SK-N-SH treated with all-trans-retinoic acid at 6 μM for 48 hours (cell line): ENCODE data around the gene MIPOL1.

Experiments
- ATAC-seq: fragments of 200-7000 bp; cut with Tn5 transposase; 3 replicates; pipeline ENCODE4 v1.9.1; 2020; ENCODE audit warnings: mild to moderate bottlenecking, moderate library complexity
- BACH2 ChIP-seq: fragments of 250-450 bp; sonication (Bioruptor Pico); IDR thresholded peaks from 2 replicates; pipeline ENCODE4 v1.9.0; 2021; ENCODE audit warnings: mild to moderate bottlenecking, borderline replicate concordance
- CREB5 ChIP-seq: fragments of 250-450 bp; sonication (Bioruptor Pico); IDR thresholded peaks from 2 replicates; pipeline ENCODE4 v1.5.1; 2020; ENCODE audit warnings: low read depth, mild to moderate bottlenecking, moderate library complexity
- CSDC2 ChIP-seq: fragments of 250-450 bp; sonication (Bioruptor Pico); IDR thresholded peaks from 2 replicates; pipeline ENCODE4 v1.5.0; 2020; ENCODE audit warnings: mild to moderate bottlenecking, moderate library complexity
- CSRNP3 ChIP-seq: fragments of 250-450 bp; sonication (Bioruptor Pico); IDR thresholded peaks from 2 replicates; pipeline ENCODE4 v1.5.1; 2021; ENCODE audit warnings: mild to moderate bottlenecking, moderate library complexity
- ESRRG ChIP-seq: fragments of 250-450 bp; sonication (Bioruptor Pico); IDR thresholded peaks from 2 replicates; pipeline ENCODE4 v1.6.1; 2021; ENCODE audit warnings: mild to moderate bottlenecking
- GLIS3 ChIP-seq: fragments of 250-450 bp; sonication (Bioruptor Pico); IDR thresholded peaks from 2 replicates; pipeline ENCODE4 v1.5.0; 2020; ENCODE audit warnings: mild to moderate bottlenecking, moderate library complexity
- ISL1 ChIP-seq: fragments of 250-450 bp; sonication (Bioruptor Pico); IDR thresholded peaks from 2 replicates; pipeline ENCODE4 v2.1.2; 2022; ENCODE audit warnings: mild to moderate bottlenecking, moderate library complexity
- OSR1 ChIP-seq: fragments of 250-450 bp; sonication (Bioruptor Pico); IDR thresholded peaks from 2 replicates; pipeline ENCODE4 v1.8.0; 2022; ENCODE audit warnings: moderate library complexity, mild to moderate bottlenecking, inconsistent platforms
- RARB ChIP-seq: fragments of 250-450 bp; sonication (Bioruptor Pico); IDR thresholded peaks from 2 replicates; pipeline ENCODE4 v1.8.0; 2021; ENCODE audit warnings: mild to moderate bottlenecking, moderate library complexity
- TCF4 ChIP-seq: fragments of 250-450 bp; sonication (Bioruptor Pico); IDR thresholded peaks from 2 replicates; pipeline ENCODE4 v1.8.0; 2021; ENCODE audit warnings: mild to moderate bottlenecking, moderate library complexity, borderline replicate concordance
- TOX ChIP-seq: fragments of 250-450 bp; sonication (Bioruptor Pico); IDR thresholded peaks from 2 replicates; pipeline ENCODE4 v1.8.0; 2021; ENCODE audit warnings: mild to moderate bottlenecking, moderate library complexity, borderline replicate concordance
- ZC3H10 ChIP-seq: fragments of 250-450 bp; sonication (Bioruptor Pico); IDR thresholded peaks from 2 replicates; pipeline ENCODE4 v1.5.1; 2021; ENCODE audit warnings: mild to moderate bottlenecking, moderate library complexity
- ZFP30 ChIP-seq: fragments of 450-650 bp; formaldehyde crosslinking; IDR thresholded peaks from 2 replicates; pipeline ENCODE4 v1.5.0; 2022; ENCODE audit warnings: mild to moderate bottlenecking, moderate library complexity
- ZNF565 ChIP-seq: fragments of 450-650 bp; formaldehyde crosslinking; conservative IDR thresholded peaks from 2 replicates; pipeline ENCODE4 v1.5.0; 2020; ENCODE audit warnings: low read depth, mild to moderate bottlenecking, moderate library complexity
- ZNF8 ChIP-seq: fragments of 450-650 bp; formaldehyde crosslinking; IDR thresholded peaks from 2 replicates; pipeline ENCODE4 v1.5.0; 2020; ENCODE audit warnings: mild to moderate bottlenecking, moderate library complexity
- TF ChIP-seq, protein P1 (sequence below): fragments of 250-450 bp; sonication (Bioruptor Pico); IDR thresholded peaks from 2 replicates; pipeline ENCODE4 v1.5.0; 2020; ENCODE audit warnings: mild to moderate bottlenecking, moderate library complexity
- TF ChIP-seq, protein P2 (sequence below): fragments of 250-450 bp; sonication (Bioruptor Pico); IDR thresholded peaks from 2 replicates; pipeline ENCODE4 v1.8.0; 2020; ENCODE audit warnings: mild to moderate bottlenecking, moderate library complexity, borderline replicate concordance
- TF ChIP-seq, protein P3 (sequence below): fragments of 250-450 bp; sonication (Bioruptor Pico); IDR thresholded peaks from 2 replicates; pipeline ENCODE4 v1.8.0; 2021; ENCODE audit warnings: low read depth, mild to moderate bottlenecking, moderate library complexity, borderline replicate concordance

MIPOL1 gene

GRCh38 chr14:37585971-37586796 is 388.4 kb downstream of the MIPOL1 start (continued):
- TF ChIP-seq, protein P1, sequence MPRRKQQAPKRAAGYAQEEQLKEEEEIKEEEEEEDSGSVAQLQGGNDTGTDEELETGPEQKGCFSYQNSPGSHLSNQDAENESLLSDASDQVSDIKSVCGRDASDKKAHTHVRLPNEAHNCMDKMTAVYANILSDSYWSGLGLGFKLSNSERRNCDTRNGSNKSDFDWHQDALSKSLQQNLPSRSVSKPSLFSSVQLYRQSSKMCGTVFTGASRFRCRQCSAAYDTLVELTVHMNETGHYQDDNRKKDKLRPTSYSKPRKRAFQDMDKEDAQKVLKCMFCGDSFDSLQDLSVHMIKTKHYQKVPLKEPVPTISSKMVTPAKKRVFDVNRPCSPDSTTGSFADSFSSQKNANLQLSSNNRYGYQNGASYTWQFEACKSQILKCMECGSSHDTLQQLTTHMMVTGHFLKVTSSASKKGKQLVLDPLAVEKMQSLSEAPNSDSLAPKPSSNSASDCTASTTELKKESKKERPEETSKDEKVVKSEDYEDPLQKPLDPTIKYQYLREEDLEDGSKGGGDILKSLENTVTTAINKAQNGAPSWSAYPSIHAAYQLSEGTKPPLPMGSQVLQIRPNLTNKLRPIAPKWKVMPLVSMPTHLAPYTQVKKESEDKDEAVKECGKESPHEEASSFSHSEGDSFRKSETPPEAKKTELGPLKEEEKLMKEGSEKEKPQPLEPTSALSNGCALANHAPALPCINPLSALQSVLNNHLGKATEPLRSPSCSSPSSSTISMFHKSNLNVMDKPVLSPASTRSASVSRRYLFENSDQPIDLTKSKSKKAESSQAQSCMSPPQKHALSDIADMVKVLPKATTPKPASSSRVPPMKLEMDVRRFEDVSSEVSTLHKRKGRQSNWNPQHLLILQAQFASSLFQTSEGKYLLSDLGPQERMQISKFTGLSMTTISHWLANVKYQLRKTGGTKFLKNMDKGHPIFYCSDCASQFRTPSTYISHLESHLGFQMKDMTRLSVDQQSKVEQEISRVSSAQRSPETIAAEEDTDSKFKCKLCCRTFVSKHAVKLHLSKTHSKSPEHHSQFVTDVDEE (CRISPR knock-in tag) = no peak
- TF ChIP-seq ZC3H10 (CRISPR knock-in tag) (no peak), ZNF565 (CRISPR knock-in tag) (no peak), ESRRG (CRISPR knock-in tag) (no peak)

- no peak for TF ChIP-seq CSDC2
- no peak for TF ChIP-seq BACH2
- no peak for TF ChIP-seq GLIS3 (CRISPR knock-in tag)
- TF ChIP-seq, all 23 proteins: peak for 0
- no peak for ATAC-seq
Measured at GRCh38 chr14:37586797-37587130, 389.0 kb downstream of the MIPOL1 start.

DNA sequence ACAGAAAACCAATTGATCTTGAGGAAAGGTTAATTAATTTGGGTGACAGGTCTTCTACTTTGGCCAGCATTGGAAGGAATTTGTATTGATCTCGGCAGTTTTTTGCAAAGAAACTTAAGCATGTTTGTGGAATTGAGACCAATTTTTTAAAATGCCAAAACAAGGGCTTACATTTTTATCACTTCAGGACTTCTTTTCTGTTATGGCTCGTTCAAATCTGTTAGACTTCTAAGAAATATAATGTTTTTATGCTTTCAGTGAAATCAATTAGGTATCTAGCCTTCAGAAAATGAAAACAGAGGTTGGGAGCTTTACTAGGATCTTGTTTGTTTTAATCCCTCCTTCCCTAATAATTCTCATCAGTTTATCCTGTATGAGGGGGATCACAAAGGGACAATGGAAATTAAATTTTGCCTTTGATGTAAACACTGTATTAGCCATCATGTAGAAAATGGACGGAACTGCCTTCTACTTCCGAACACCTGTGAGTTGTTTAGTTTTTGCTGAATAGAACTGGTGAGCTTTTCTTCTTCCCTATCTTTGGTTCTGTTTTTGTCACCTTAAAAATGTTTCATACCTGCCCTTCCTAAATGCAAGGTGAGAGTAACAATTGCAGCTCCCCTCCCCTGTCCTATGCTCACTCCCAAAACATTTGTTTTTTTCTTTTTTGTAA is 389.5 kb downstream of the MIPOL1 start:
- TF ChIP-seq ZFP30 (no peak), TCF4 (CRISPR knock-in tag) (no peak), ESRRG (CRISPR knock-in tag) (no peak), RARB (CRISPR knock-in tag) (no peak), TOX (CRISPR knock-in tag) (no peak), BACH2 (no peak), OSR1 (CRISPR knock-in tag) (no peak), ZNF565 (CRISPR knock-in tag) (no peak), CREB5 (CRISPR knock-in tag) (no peak), ZNF8 (no peak), ISL1 (CRISPR knock-in tag) (no peak), CSRNP3 (CRISPR knock-in tag) (no peak), GLIS3 (CRISPR knock-in tag) (no peak)
- TF ChIP-seq, protein P2, sequence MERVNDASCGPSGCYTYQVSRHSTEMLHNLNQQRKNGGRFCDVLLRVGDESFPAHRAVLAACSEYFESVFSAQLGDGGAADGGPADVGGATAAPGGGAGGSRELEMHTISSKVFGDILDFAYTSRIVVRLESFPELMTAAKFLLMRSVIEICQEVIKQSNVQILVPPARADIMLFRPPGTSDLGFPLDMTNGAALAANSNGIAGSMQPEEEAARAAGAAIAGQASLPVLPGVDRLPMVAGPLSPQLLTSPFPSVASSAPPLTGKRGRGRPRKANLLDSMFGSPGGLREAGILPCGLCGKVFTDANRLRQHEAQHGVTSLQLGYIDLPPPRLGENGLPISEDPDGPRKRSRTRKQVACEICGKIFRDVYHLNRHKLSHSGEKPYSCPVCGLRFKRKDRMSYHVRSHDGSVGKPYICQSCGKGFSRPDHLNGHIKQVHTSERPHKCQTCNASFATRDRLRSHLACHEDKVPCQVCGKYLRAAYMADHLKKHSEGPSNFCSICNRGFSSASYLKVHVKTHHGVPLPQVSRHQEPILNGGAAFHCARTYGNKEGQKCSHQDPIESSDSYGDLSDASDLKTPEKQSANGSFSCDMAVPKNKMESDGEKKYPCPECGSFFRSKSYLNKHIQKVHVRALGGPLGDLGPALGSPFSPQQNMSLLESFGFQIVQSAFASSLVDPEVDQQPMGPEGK (CRISPR knock-in tag) = no peak
- TF ChIP-seq, protein P1 (CRISPR knock-in tag) = no peak
- TF ChIP-seq, protein P3, sequence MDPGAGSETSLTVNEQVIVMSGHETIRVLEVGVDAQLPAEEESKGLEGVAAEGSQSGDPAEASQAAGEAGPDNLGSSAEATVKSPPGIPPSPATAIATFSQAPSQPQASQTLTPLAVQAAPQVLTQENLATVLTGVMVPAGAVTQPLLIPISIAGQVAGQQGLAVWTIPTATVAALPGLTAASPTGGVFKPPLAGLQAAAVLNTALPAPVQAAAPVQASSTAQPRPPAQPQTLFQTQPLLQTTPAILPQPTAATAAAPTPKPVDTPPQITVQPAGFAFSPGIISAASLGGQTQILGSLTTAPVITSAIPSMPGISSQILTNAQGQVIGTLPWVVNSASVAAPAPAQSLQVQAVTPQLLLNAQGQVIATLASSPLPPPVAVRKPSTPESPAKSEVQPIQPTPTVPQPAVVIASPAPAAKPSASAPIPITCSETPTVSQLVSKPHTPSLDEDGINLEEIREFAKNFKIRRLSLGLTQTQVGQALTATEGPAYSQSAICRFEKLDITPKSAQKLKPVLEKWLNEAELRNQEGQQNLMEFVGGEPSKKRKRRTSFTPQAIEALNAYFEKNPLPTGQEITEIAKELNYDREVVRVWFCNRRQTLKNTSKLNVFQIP (CRISPR knock-in tag) = no peak
- no peak for ATAC-seq
